NCI-H1092 treated with DMSO at 0.1 percent for 48 hours (cell line): ENCODE measurements around the gene CDC42SE1.
"Not testable (repeated sequence)": the region's sequence is repeated elsewhere in the genome, so short reads cannot be mapped to it uniquely, and the experiment has no call there.

Source experiments
- DNase-seq: peaks from one replicate; lab custom pipeline; 2025; lab: John Stamatoyannopoulos, UW

The CDC42SE1 gene

GRCh38 chr1:151059109-151060006 is at the start of gene CDC42SE1:
Gene CDC42SE1, minus strand, starts transcription at chr1:151059622. Its CDS starts 3,892 bp downstream, at chr1:151055730.
- DNase-seq, result peak; percentile 86

GRCh38 chr1:151108331-151108730 is 48.9 kb upstream of the CDC42SE1 start:
- no peak for DNase-seq

- no peak for DNase-seq
Observed at GRCh38 chr1:151106894-151107293, 47.5 kb upstream of the CDC42SE1 start.

- DNase-seq, result no peak
Observed at GRCh38 chr1:151104630-151105029, 45.2 kb upstream of the CDC42SE1 start.

GRCh38 chr1:151098126-151098525 is 38.7 kb upstream of the CDC42SE1 start:
- DNase-seq, result no peak

- not testable (repeated sequence) for DNase-seq
Observed at GRCh38 chr1:151097426-151097825, 38.0 kb upstream of the CDC42SE1 start.

- DNase-seq, result no peak
Observed at GRCh38 chr1:151085953-151086559, 26.6 kb upstream of the CDC42SE1 start.

GRCh38 chr1:151072224-151072623 is 12.8 kb upstream of the CDC42SE1 start:
- DNase-seq, result no peak

- peak; percentile 95 for DNase-seq
Observed at GRCh38 chr1:151070474-151071276, 11.3 kb upstream of the CDC42SE1 start, which contains the start of gene GABPB2. Gene GABPB2, plus strand, starts transcription at chr1:151070761. Its CDS starts 17,429 bp downstream, at chr1:151088190.

GRCh38 chr1:151069103-151069486 is 9.7 kb upstream of the CDC42SE1 start:
- DNase-seq, result no peak

- no peak for DNase-seq
Observed at GRCh38 chr1:151067185-151067584, 7.8 kb upstream of the CDC42SE1 start.

- no peak for DNase-seq
Observed at GRCh38 chr1:151065089-151065645, 5.7 kb upstream of the CDC42SE1 start.

- no peak for DNase-seq
Observed at GRCh38 chr1:151062741-151063371, 3.4 kb upstream of the CDC42SE1 start.

- DNase-seq, result no peak
Observed at GRCh38 chr1:151061704-151062103, 2.3 kb upstream of the CDC42SE1 start.

GRCh38 chr1:151060657-151061421 is 1.4 kb upstream of the CDC42SE1 start:
- DNase-seq, result peak; percentile 71

- peak; percentile 83 for DNase-seq
Observed at GRCh38 chr1:151060007-151060656, 710 bp upstream of the CDC42SE1 start, which contains the start of gene MLLT11. Gene MLLT11, plus strand, starts transcription at chr1:151060397. Its CDS starts 6,828 bp downstream, at chr1:151067225.

- peak; percentile 71 for DNase-seq
Observed at GRCh38 chr1:151058692-151059091, 730 bp downstream of the CDC42SE1 start.

- DNase-seq, result no peak
Observed at GRCh38 chr1:151056149-151056548, 3.3 kb downstream of the CDC42SE1 start.

GRCh38 chr1:151055581-151055980 is 3.8 kb downstream of the CDC42SE1 start:
- DNase-seq, result no peak

- DNase-seq, result no peak
Observed at GRCh38 chr1:151054971-151055547, 4.4 kb downstream of the CDC42SE1 start.
